IMR-90 (cell line): ENCODE data around the gene ELOA. TPM values are rescaled to one million over a fixed set of nuclear protein-coding genes. Genes with fewer than 3 reads are reported as not detected.

Experiments
- ATAC-seq: fragments of 200-7000 bp; cut with Tn5 transposase; 2 replicates; pipeline ENCODE4 v1.9.1; 2020; ENCODE audit warnings: low read depth, mild to moderate bottlenecking, moderate library complexity
- BruUV-seq: library from RNA; stranded (reverse); fragments of 400-500 nt; replicated peaks from 2 replicates; lab custom pipeline; 2021; lab: Mats Ljungman, UMichigan
- CTCF ChIA-PET: fragments of 300-600 bp; formaldehyde crosslinking; extraction: SDS; loops from one replicate; lab custom pipeline; 2021; ENCODE audit warnings: antibody characterized with exemption; lab: Yijun Ruan, JAX
- POLR2A ChIA-PET: fragments of 300-600 bp; sonication (Branson Sonifier 250); formaldehyde crosslinking; loops from one replicate; lab custom pipeline; 2022; ENCODE audit warnings: antibody characterized with exemption; ENCODE audit not compliant: unreplicated experiment; lab: Charles Lee
- DNase-seq: peaks from one replicate; pipeline ENCODE4 v3.0.0; 2013
- H2AFZ ChIP-seq: replicated peaks from 2 replicates; pipeline ENCODE3; 2013; ENCODE audit warnings: low read length, mild to moderate bottlenecking; ENCODE audit not compliant: poor library complexity
- H2AK5ac ChIP-seq: 2 replicates; pipeline ENCODE4 v1.6.1; 2013; ENCODE audit warnings: low read depth, low read length, inconsistent platforms
- H2AK9ac ChIP-seq: replicated peaks from 2 replicates; pipeline ENCODE3; 2013; ENCODE audit warnings: mild to moderate bottlenecking, low read depth, low read length, moderate library complexity; ENCODE audit not compliant: poor library complexity
- H2BK120ac ChIP-seq: 2 replicates; pipeline ENCODE4 v1.6.1; 2013; ENCODE audit warnings: low read depth, low read length, inconsistent platforms
- H2BK15ac ChIP-seq: 3 replicates; pipeline ENCODE4 v1.6.1; 2013; ENCODE audit warnings: low read depth, low read length, inconsistent platforms
- H2BK20ac ChIP-seq: 2 replicates; pipeline ENCODE4 v1.6.1; 2013; ENCODE audit warnings: low read depth, mild to moderate bottlenecking, inconsistent platforms, low read length, moderate library complexity
- H2BK5ac ChIP-seq: 2 replicates; pipeline ENCODE4 v1.6.1; 2013; ENCODE audit warnings: mild to moderate bottlenecking, low read depth, low read length, inconsistent platforms; ENCODE audit not compliant: poor library complexity, severe bottlenecking
- H3K14ac ChIP-seq: replicated peaks from 2 replicates; pipeline ENCODE4 v1.6.1; 2013; ENCODE audit warnings: low read depth, low read length, inconsistent platforms
- H3K18ac ChIP-seq: 2 replicates; pipeline ENCODE4 v1.6.1; 2013; ENCODE audit warnings: low read depth, low read length, control low read depth
- H3K23ac ChIP-seq: 2 replicates; pipeline ENCODE4 v1.6.1; 2013; ENCODE audit warnings: low read depth, low read length, inconsistent platforms
- H3K27ac ChIP-seq: 2 replicates; pipeline ENCODE4 v1.5.1; 2013; ENCODE audit warnings: mild to moderate bottlenecking, control low read depth, low read length; ENCODE audit not compliant: insufficient read depth
- H3K27me3 ChIP-seq: 2 replicates; pipeline ENCODE4 v1.6.1; 2013; ENCODE audit warnings: low read length; ENCODE audit not compliant: control insufficient read depth, insufficient read depth
- H3K36me3 ChIP-seq: 2 replicates; pipeline ENCODE4 v1.6.1; 2013; ENCODE audit warnings: low read length, mixed read lengths; ENCODE audit not compliant: control insufficient read depth, insufficient read depth
- H3K4ac ChIP-seq: 2 replicates; pipeline ENCODE4 v1.6.1; 2013; ENCODE audit warnings: low read depth, low read length, inconsistent platforms
- H3K4me1 ChIP-seq: 2 replicates; pipeline ENCODE4 v1.6.1; 2013; ENCODE audit warnings: low read length, mixed read lengths; ENCODE audit not compliant: control insufficient read depth, insufficient read depth
- H3K4me2 ChIP-seq: 2 replicates; pipeline ENCODE4 v1.6.1; 2013; ENCODE audit warnings: low read depth, mild to moderate bottlenecking, control low read depth, low read length, moderate library complexity
- H3K4me3 ChIP-seq: 2 replicates; pipeline ENCODE4 v1.5.1; 2013; ENCODE audit warnings: low read depth, mild to moderate bottlenecking, control low read depth, low read length, moderate library complexity; ENCODE audit not compliant: insufficient read depth
- H3K56ac ChIP-seq: 2 replicates; pipeline ENCODE4 v1.6.1; 2013; ENCODE audit warnings: low read length, inconsistent platforms; ENCODE audit not compliant: insufficient read depth; ENCODE audit errors: extremely low read depth
- H3K79me1 ChIP-seq, 2 experiments: 2 replicates each; pipeline ENCODE4 v1.6.1; 2013; ENCODE audit warnings: low read length in 2 of 2, inconsistent platforms in 1 of 2, low read depth in 1 of 2
- H3K9ac ChIP-seq: 2 replicates; pipeline ENCODE4 v1.6.1; 2013; ENCODE audit warnings: low read depth, low read length, control low read depth
- H3K9me1 ChIP-seq: 2 replicates; pipeline ENCODE4 v1.6.1; 2013; ENCODE audit warnings: low read length, inconsistent platforms; ENCODE audit not compliant: insufficient read depth
- H3K9me3 ChIP-seq: 2 replicates; pipeline ENCODE4 v1.6.1; 2013; ENCODE audit warnings: low read length; ENCODE audit not compliant: control insufficient read depth, insufficient read depth
- H4K20me1 ChIP-seq: 2 replicates; pipeline ENCODE4 v1.6.1; 2013; ENCODE audit warnings: low read length, inconsistent platforms; ENCODE audit not compliant: insufficient read depth
- H4K5ac ChIP-seq: 2 replicates; pipeline ENCODE4 v1.6.1; 2013; ENCODE audit warnings: mild to moderate bottlenecking, low read depth, low read length, control low read depth
- H4K8ac ChIP-seq, 2 experiments: 2 replicates each; pipeline ENCODE4 v1.6.1; 2013; ENCODE audit warnings: low read depth in 2 of 2, low read length in 2 of 2, control low read depth in 1 of 2, inconsistent platforms in 1 of 2
- H4K91ac ChIP-seq: 2 replicates; pipeline ENCODE4 v1.6.1; 2013; ENCODE audit warnings: low read depth, low read length, inconsistent platforms; ENCODE audit not compliant: insufficient read depth
- BHLHE40 ChIP-seq: fragments of 150-350 bp; IDR thresholded peaks from 2 replicates; pipeline ENCODE4 v1.6.1; 2016; ENCODE audit warnings: mild to moderate bottlenecking, low read depth, low read length
- CEBPB ChIP-seq: IDR thresholded peaks from 2 replicates; pipeline ENCODE4 v1.6.1; 2012; ENCODE audit warnings: low read depth, low read length, improper control_type of control experiment
- RFX5 ChIP-seq: IDR thresholded peaks from 2 replicates; pipeline ENCODE4 v1.8.0; 2012; ENCODE audit warnings: low read depth, mild to moderate bottlenecking, low read length, moderate library complexity
- SMC3 ChIP-seq: fragments of 150-350 bp; IDR thresholded peaks from 2 replicates; pipeline ENCODE4 v1.6.1; 2016; ENCODE audit warnings: low read depth, mild to moderate bottlenecking, antibody characterized with exemption, low read length, moderate library complexity
- USF2 ChIP-seq: fragments of 150-350 bp; IDR thresholded peaks from 2 replicates; pipeline ENCODE4 v1.6.1; 2017; ENCODE audit warnings: mild to moderate bottlenecking, antibody characterized with exemption, low read length, low read depth
- WGBS, 2 experiments: methylation state at CpG; one replicate each; pipeline versions ENCODE4 v1.1.5 to v1.1.7; 2013; ENCODE audit warnings: missing lambda C conversion rate in 2 of 2; ENCODE audit not compliant: insufficient read length in 1 of 2; ENCODE audit errors: extremely low coverage in 2 of 2; 5-methylcytosine and 5-hydroxymethylcytosine counted together
- dilution Hi-C: fragments of 300-500 bp; cut with HindIII; formaldehyde crosslinking; loops from one replicate; pipeline ENCODE4 v1.14.3; 2018; ENCODE audit warnings: low sequenced_read_pairs; ENCODE audit not compliant: unreplicated experiment
- in situ Hi-C: fragments of 300-500 bp; cut with MboI; formaldehyde crosslinking; loops from 3 replicates; pipeline ENCODE4 v1.14.3; 2019; ENCODE audit warnings: low sequenced_read_pairs, inconsistent platforms, mixed read lengths
- intact Hi-C: fragments of 100-400 bp; cut with micrococcal nuclease; formaldehyde crosslinking; loops from 2 replicates; pipeline ENCODE4 v1.10.0; 2022
- polyA plus RNA-seq, 3 experiments: library from polyadenylated mRNA; depleted of rRNA; stranded (reverse); fragments of >200 nt; gene quantifications; 2 replicates each; pipeline ENCODE4 v1.2.3, GENCODE V29; 2012; ENCODE audit warnings: low replicate concordance in 1 of 3
- total RNA-seq: library from RNA; depleted of rRNA; stranded (reverse); fragments of >200 nt; gene quantifications from 2 replicates; pipeline ENCODE4 v1.2.3, GENCODE V29; 2012

ELOA gene
- total and polyA plus RNA-seq, 2 of the 4 experiments (the other 2 are of a cell fraction): 22.9 to 40.7 TPM

DNA sequence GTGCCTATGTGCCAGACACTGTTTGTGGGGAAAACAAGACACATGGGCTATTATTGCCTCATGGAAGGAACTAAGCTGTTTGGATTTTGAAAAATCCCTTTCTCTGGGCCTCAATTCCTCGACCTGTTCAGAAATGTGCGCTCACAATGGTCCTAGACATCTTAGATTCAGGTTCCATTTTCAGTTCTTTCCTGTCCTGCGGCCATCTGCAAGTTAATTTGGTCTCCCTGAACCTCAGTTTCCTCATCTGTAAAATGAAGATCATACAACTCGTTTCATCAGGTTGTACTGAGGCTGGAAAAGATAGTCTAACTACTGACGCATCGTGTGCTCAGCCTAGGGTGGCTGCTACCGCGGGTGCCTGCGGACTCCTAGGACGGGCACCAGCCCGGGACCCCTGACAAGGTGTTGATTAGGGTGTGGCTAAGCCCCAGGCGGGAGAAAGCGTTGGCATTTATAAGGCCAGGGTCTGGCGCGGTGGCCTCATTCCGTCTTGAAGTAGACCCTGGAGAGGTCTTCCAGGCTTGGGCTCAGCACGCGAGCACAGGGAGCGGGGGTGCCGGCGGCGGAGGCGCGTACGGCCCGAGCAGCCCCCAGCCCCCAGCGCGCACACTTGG lies 493 bp upstream of the ELOA start:
- H2BK20ac ChIP-seq: no peak overlapping the region
- H4K8ac ChIP-seq: peak overlapping the region; percentile 94 to 96
- H3K27me3 ChIP-seq: no peaks in the 10 kb centered on the region
- BruUV-seq: no TSS peak
- H4K91ac ChIP-seq: peak overlapping the region; percentile 81
- peak overlapping the region; percentile 77 for H3K4me2 ChIP-seq
- TF ChIP-seq SMC3 (no peak), CEBPB (0 out of 2 replicates have a peak, but pooled peaks have one; percentile 21), RFX5 (no peak), USF2 (no peak), BHLHE40 (peak; percentile 8; the same call in 1 of the 2 replicates)
- H2AK9ac ChIP-seq: peak overlapping the region; percentile 98
- ATAC-seq (peak; percentile 40), DNase-seq (no peak)
- H4K5ac ChIP-seq: peak overlapping the region; percentile 43
- H3K23ac ChIP-seq: peak overlapping the region; percentile 91
- peak overlapping the region; percentile 59; the same call in 1 of the 2 replicates for H2AK5ac ChIP-seq
- H2BK15ac ChIP-seq: no peak overlapping the region
- peak overlapping the region; percentile 85 for H3K4ac ChIP-seq
- 29% methylated on average over 6 of the region's 28 CpGs; no CpG with 5 or more reads in 1 of the 2 experiments for WGBS, 2 experiments
- H2BK120ac ChIP-seq: peak overlapping the region; percentile 52; the same call in 1 of the 2 replicates
- no peaks in the 10 kb centered on the region for H3K9me3 ChIP-seq
- peak overlapping the region; percentile 98 for H2AFZ ChIP-seq
- intact Hi-C loops (loop anchor here (5.0 kb wide), 1 partner anchor 50 kb away; the partner anchor contains the start of gene RPL11), in situ Hi-C loops (no loop called here), dilution Hi-C loops (no loop called here)
- H3K14ac ChIP-seq: peak overlapping the region; percentile 94; the same call in 1 of the 2 replicates
- peaks cover 2% of the 10 kb centered on the region for H3K4me1 ChIP-seq
- H4K20me1 ChIP-seq: peaks cover 37% of the 10 kb centered on the region
- ChIA-PET CTCF (interaction anchor here (0.6 to 1.0 kb wide), 2 partner anchors 9 to 11 kb away, joined by 3 read pairs; no protein-coding TSS in a partner anchor), POLR2A (no interaction called here)
- peak overlapping the region; percentile 88 for H3K9ac ChIP-seq
- H3K27ac ChIP-seq: peak overlapping the region; percentile 75
- H3K9me1 ChIP-seq: peaks cover 3% of the 10 kb centered on the region; the same call in 1 of the 2 replicates
- peak overlapping the region; percentile 88 for H3K4me3 ChIP-seq
- H3K56ac ChIP-seq: peak overlapping the region; percentile 57; the same call in 1 of the 2 replicates
- peaks cover 2% of the 10 kb centered on the region; the same call in 1 of the 2 replicates for H3K36me3 ChIP-seq
- H3K18ac ChIP-seq: no peak overlapping the region
- H3K79me1 ChIP-seq: peaks cover 16 to 65% of the 10 kb centered on the region in 2 experiments
- H2BK5ac ChIP-seq: peak overlapping the region; percentile 55
